DMS153 treated with DMSO at 0.1 percent for 48 hours (cell line): ENCODE results near the gene ARID1B.
"Not testable (repeated sequence)": the region's sequence is repeated elsewhere in the genome, so short reads cannot be mapped to it uniquely, and the experiment has no call there.

ENCODE experiments used
- DNase-seq: peaks from one replicate; lab custom pipeline; 2025; ENCODE audit not compliant: unreplicated experiment; lab: John Stamatoyannopoulos, UW

Gene ARID1B

DNA sequence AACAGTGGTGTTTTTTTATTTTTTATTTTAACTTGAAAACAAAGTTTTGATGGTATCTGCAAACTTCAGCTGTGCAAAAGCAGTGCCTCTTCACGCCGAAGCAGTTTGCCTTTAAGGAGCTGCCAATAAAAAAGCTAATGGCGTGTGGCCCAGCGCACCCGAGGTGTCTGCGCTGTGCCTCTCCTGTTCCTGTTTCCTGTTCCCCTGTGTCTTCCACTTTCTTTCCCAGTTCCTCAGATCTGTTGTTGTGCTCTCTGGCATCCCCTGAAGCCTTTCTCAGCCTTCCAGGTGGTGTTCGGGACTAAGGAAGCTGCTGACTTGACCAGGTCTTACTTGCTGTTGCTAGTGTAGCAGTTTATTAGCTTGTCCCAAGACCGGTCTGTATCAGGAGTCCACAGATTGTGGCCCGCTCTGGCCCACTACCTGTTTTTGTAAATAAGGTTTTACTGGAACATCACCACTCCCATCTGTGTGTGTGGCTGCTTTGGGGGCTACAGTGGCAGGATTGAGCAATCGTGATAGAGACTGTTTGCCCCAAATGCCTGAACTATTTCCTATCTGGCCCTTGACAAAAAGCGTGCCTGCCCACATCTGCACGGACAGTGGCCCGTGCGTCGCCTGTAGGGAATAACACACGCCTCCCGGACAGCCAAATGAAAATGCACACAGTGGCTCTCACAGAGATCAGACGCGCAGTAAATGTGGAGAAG, 367.8 kb downstream of the ARID1B start:
- DNase-seq: no peak

DNA sequence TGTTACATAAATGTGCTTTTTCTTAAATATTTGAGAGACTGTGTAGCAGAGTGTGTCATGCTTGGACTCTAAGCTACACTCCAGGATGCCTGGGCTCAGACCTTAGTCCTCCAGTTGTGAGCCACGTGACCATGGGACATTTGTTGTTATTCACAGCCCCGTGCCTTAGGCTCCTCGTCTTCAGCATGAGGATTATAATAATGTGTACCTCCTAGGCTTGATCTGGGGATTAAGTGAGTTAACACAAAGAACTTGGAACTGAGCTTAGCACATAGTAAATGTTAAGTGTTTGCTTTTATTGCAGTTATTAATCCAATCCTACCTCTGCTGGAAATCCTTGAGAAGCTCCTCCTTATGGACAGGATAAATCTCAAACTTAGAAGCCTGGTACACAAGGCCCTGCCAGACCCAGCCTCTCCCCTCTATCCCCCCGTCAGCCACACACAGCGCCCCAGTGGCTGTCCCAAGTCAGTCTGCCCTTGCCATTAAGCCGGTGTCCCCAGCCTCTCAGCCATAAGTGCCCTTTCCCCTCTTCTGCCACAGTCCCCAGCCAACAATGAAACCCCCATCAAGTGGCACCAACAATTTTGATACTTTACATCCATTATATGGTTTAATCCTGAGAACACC, 368.6 kb downstream of the ARID1B start:
- no peak for DNase-seq

DNA sequence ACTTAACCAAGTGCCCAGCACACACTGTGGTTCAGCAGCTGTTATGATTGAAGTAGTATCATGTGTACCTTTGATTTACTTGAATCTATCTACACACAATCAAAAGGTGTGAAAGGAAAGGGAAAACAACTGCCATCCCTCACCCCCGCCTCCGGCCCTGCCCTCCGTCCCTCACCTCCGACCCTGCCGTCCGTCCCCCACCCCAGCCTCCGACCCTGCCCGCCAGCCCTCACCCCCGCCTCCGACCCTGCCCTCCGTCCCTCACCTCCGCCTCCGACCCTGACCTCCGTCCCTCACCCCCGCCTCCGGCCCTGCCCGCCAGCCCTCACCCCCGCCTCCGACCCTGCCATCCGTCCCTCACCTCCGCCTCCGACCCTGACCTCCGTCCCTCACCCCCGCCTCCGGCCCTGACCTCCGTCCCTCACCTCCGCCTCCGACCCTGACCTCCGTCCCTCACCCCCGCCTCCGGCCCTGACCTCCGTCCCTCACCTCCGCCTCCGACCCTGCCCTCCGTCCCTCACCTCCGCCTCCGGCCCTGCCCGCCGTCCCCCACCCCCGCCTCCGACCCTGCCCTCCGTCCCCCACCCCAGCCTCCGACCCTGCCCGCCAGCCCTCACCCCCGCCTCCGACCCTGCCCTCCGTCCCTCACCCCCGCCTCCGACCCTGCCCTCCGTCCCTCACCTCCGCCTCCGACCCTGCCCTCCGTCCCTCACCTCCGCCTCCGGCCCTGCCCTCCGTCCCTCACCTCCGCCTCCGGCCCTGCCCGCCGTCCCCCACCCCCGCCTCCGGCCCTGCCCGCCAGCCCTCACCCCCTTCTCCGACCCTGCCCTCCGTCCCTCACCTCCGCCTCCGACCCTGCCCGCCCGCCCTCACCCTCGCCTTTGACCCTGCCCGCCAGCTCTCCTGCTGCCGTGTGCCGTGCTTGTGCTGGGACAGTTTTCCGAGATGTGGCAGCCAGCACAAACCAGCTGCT, 370.2 kb downstream of the ARID1B start:
- DNase-seq: not testable (repeated sequence)

DNA sequence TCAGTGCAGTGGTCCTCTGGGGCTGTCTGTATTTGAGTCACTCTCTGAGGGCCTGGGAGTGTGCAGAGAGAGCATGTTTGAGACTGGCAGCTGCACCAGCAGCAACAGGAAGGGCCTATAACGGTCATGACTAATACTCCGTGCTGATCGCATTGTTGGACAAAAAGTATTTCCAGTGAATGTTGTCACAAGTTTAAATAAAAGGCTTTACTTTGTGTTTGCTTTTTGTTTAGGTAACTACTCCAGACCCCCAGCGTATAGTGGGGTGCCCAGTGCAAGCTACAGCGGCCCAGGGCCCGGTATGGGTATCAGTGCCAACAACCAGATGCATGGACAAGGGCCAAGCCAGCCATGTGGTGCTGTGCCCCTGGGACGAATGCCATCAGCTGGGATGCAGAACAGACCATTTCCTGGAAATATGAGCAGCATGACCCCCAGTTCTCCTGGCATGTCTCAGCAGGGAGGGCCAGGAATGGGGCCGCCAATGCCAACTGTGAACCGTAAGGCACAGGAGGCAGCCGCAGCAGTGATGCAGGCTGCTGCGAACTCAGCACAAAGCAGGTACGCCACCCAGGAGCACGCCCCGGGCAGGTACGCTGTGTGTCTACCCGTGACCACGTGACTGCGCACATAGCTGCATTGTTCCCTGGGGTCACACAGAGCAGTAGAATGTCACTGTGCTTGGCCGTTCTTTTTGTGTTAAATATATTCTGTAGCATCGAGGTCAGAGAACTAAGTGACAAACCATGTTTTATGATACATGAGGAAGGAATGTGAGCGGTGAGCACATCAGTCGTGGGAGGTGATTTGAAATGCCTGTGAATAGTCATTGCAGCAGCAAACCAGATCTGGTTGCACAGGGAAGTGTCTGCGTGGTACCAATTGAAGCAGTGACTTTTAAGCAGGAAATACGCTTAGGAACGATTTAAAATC, 371.5 kb downstream of the ARID1B start:
- no peak for DNase-seq

DNA sequence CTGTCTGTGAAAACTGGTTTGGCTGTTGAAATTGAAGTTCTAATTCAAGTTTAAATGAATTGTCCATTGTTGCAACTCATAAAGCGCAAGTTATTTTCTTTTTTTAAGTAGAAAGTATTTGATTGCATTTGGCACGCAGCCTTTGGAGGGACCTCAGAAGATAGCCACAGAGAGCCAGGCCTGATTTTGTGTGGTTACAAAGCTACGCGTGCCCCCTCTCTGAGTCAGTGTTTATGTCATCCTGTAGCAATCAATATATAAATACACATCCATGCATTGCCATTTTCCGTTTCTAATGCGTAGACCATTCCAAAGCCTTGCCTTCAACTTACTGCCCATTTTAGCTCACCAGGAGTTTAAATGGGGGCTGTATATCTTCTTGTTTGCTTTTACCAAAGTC, 372.9 kb downstream of the ARID1B start:
- DNase-seq: no peak

DNA sequence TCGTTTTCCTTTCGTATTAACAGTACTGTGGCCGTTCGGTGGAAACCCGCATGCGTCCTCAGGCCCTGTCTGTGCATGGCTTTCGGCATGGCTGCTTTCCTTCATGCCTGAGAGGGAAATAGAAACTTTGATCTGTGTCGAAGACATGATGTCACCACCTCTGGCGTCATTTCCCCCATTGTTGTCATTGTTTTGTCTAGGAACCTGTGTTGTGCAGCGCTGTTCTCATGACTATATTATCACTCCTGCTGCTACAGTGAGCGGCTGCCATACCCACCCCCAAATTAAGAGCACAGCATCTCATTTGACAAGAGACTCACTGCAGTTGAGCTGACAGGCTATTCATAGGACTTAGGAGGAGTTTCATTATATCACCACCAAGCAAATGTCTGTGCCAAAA, 373.9 kb downstream of the ARID1B start:
- DNase-seq: no peak

DNA sequence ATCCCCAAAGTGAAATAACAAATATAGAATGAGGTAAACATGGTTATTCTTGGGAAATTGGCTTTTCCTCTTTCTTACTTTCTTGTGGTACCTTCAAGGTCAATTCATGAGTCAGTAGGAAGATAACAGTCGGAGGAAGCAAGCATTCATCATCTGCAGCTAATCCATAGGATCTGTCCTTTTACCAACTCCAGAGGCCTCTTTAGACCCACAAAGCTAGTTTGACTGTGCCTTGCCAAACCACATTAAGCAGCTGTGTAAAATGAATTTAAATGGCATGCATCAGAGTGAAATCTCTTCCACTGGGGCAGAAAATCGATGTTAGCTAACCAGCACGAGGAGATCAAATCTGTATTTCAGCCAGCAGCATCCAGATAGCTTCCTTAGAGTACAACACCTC, 374.8 kb downstream of the ARID1B start:
- no peak for DNase-seq

DNA sequence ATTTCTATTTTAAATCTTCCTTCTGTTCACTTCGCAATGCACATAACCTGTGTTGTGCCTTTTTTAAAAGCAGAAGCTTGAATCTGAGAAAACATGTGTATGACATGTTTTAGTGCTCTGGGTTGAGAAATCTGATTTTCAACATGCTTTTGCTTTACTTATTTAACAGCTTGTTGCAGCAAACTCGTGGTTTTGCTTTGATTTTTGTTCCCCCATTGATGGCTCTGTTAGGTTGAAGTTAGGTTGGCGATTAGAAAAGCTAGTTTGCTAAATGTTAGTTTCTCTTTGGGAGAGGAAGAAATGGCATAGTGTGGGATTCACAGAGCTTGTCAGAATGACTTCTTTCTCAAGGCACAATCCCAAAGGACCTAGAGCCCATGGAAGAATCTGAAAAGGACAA, 375.4 kb downstream of the ARID1B start:
- DNase-seq: no peak

DNA sequence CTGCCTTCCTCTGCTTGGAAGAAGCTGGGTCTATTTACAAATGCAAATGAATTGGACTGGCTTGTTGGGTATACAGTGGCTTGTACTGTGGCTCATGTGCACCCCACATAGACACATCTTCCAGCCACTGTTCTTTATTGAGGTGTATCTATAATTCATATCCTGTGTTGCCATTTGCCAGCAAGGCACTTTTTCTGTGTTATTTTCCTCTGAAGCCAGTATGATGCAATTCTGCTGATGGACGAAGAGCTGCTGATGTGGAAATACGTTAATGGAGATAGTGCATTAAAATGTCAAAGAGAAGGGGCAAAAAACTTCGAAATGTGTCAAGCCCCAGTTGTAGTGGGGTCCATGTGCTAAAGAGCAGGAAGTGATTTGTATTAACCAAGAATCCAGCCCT, 378.6 kb downstream of the ARID1B start:
- DNase-seq: no peak

DNA sequence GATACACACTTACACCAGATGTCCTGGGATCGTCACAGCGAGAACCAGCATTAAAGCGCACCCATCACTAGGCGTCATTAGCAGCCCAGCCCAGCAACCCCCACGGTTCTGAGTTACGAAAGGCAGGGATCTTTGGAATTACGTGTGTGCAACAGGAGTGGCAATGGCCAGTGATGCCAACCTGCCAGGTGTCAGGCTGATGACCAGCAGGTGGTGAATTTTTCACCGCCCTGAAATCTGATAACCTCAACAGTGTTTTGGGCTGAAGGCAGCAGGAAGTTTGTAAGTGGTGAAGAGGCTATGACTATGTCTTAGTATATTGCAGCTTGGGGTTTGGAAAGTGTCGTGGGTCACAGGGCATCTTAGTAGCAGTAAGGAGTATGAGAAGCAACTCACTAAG, 380.1 kb downstream of the ARID1B start:
- no peak for DNase-seq

DNA sequence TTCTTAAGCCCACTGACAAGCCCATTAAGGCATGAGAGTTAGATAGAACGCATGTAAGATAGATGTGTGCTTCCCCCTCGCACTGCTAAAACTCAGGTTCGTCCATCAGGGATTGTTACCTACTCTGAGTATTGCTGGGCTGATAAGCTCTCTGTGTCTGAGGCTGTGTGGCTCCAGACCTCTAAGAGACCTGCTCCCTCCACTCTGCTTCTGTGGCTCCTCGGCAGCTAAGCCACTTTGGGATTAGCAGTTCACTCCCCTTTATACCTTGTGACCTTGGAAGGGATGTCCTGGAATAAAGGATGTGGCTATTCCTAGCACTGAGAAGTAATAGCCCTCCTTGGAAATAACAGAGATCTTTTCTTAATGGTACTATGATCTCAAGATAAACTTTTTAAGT, 381.3 kb downstream of the ARID1B start:
- DNase-seq: no peak

DNA sequence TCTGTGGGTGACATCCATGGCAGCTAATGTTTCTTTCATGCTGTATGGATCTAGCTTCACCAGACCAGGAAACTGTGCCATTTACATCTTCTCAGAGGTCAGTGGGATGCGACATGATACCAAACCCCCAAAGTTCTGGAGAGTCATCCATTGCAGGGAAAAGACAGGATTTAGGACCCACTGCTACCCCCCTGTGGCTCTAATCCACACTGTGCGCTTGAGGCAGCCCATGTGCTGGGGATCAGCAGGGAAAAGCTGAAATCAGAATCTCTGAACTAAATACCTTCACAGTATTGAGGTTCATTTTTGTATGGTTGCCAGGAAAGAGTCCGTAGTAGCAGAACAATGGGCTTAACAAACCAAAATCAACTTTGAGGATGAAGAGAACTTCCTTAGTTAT, 381.7 kb downstream of the ARID1B start:
- no peak for DNase-seq

DNA sequence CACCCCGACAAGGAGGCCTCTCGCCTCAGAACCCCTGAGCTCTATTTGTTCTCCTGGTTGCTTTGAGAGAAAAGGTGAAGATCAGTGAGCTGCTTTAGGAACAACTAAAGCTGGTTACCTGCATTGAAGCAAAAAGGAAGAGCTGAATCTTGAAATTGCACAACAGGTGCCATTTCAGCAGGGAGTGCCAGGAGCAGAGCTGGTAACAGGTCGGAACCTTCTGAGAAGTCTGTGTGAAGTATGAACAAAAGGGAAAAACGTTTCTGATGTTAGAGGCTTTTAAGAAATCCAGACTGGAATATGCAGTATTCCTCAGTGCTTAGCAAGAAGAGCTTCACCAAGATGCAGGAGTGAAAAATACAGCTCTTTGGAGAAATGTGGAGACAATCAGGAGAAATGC, 382.2 kb downstream of the ARID1B start:
- DNase-seq: no peak

DNA sequence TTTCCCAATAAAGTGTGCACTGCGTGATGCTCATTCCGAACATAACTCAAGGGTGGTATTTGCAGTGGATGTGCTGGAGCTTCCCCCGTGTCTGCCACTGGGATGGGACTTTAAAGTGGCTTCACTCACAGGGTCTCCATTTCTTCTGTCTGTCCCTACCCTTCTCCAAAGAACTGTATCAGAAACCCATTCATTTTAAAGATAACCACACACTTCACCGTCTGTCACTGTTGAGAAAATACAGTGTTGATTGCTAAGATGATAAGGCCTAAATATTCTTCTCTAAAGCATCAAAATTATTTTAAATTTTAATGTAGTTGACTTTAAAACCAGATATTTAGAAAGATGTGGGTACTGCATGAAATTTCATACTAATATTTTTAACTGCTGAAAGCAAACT, 384.7 kb downstream of the ARID1B start:
- DNase-seq: no peak

DNA sequence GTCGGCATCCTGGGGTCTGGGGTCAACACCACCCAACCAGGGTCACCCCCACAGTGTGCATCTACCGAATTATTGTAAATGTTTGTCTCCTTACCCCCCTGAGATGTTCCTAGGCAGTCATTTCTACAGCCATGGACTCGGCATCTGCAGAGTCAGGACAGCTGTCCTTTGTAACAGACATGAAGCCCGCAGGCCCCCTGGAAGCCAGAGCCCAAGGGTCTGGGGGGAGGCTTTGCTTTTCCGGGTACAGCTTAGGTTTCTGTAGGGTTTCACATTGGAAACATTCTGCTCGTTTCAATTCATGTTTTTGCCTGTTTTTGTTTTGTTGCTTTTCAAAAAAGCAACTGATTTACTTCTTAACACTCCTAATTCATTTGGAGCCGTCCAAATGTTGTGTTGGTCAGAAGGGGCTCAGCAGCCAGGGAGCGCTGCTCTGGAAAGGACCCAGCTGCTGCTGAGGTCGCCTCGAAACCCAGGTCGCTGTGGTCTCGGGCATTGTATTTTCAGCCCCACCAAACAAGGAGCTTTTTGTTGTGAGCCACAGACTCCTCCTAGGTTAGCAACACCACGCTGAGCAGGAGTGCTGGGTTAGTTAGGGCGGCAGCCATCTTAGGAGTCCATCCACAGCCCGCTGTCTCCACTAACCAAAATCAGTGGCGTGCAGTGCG, 385.7 kb downstream of the ARID1B start:
- DNase-seq: no peak

DNA sequence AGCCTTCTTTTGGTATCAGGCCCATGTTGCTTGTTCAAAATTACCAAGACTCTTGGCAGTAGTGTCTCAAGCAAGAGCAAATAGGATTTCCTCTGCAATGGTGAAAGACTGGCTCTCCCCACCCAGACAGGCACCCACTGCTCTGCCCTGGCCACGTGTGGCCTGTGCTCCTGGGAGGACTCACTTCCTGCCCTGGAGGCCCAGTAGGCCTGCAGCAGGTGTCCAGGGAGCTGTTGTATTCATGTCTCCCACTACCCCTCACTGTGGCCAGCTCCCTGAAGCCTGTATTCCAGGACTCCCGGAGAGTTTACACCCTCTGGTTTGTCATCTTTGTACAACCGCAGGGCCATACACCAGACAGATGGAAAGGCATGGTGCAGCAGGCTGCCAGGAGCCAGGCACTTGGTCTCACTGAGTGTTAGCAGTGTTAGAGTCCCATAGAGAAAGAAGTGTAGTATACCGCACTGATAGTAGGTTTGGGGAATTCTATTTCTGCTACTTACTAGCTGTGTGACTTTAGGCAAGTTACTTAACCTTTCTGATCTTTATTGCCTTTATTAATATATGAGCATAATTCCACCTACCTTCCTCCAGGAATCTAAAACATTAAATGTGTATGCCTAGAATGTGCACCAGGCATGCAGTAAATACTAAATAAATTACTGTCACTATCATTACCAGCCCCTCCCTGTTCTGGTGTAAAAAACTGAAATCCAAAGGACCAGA, 386.4 kb downstream of the ARID1B start:
- no peak for DNase-seq

DNA sequence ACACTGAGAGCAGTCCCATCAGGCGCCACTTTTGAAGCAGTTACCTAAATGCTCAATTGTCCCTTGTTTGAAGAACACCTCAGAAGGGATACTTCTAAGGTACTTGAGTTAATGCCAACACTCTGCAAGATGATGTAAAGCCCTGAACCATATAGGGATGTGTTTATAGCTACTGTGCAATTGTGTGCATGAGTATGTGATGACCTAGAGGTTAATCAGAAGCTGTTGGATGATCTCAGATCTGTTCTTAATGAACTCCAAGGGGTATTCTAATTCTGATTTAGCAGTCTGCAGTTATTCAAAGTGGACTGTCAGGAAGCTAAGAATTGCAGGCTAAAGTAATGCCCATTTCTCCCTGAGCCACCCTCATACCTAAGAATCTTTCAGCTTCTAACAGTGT, 387.8 kb downstream of the ARID1B start:
- no peak for DNase-seq

DNA sequence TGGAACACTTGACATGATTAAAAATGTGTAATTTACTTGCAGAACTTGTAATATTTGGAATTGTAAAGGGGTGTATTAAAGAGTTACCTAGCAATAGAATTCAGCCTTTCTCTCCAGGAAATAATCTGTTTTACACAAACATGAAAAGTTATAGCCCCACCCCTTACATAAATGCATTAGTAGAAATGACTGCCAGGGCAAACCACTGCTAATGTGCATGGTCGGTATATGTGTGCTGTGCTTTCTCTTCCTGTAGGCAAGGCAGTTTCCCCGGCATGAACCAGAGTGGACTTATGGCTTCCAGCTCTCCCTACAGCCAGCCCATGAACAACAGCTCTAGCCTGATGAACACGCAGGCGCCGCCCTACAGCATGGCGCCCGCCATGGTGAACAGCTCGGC, 389.6 kb downstream of the ARID1B start:
- no peak for DNase-seq

DNA sequence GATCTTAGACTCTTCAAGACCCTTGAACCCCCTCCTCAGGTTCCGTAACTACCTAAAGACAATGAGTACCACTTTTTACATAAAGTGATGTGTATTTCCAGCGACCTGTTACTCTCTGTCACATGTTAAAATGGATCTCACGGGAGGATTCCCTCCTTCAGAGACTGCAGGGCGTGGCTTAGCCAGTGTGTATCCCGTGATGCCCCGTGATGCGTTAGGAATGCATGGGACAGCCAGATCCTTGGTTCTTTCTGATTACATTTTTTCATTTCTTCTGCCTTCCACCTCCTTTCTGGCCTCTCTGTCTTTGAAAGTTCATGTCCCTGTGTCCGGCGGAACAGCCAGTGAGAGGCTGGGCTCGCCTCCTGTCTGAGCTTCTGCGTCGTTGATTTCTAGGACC, 390.7 kb downstream of the ARID1B start:
- no peak for DNase-seq

DNA sequence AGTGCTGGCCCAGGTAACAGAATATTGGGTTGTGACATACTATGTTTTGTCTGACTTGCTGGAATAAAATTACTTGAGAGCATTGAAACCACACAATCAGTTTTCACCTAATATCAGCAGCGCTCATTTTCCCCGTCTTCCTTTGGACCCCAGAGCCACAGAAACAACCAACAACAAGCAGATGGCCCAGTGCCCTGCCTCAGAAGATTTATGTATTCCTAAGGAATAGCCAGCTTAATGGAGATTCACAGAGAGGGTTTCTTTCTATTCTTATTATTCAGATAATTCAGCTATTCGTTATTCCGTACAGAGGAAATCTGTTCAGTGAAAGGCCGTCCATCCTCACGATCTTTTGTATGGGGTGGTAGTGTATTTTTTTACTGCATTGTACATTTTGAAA, 391.3 kb downstream of the ARID1B start:
- DNase-seq: no peak
